Measurements from ENCODE around the gene FBXL12. TPM values are rescaled to one million over a fixed set of nuclear protein-coding genes. Genes with fewer than 3 reads are reported as not detected.

FBXL12 gene
- total and polyA plus RNA-seq, 2 donors (not counting 1 experiment from before 2014, with no cell fraction given), result 41.5 to 79.4 TPM

DNA sequence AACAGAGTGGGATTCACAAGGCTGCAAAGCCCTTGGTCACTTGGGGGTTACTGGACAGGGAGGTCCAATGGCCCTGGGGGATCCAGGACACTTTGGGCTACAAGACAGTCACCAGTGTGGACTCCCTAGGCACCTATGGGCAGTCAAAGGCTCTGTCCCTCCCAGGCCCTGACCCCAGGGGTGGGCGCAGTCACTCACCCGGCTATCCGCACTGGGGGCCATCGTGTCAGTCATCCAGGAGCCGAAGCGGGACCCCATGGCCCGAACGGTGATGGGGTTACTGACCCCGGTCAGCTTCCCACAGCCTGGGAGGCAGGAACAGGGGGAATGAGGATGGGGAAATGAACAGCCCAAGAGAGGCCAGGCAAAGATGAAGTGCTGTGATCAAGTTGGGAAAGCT is 37.7 kb upstream of the FBXL12 start:
- ATAC-seq (ENCODE audit: low read depth) (no peak), DNase-seq (no peak)
- peaks cover 17% of the 10 kb centered on the region for H3K4me1 Mint-ChIP-seq
- no peak overlapping the region for H3K4me3 Mint-ChIP-seq
- H3K79me2 ChIP-seq (ENCODE audit: control insufficient read depth, insufficient read depth, low read length), result no peaks in the 10 kb centered on the region
- H3K27me3 Mint-ChIP-seq, result no peaks in the 10 kb centered on the region
- peaks cover 12% of the 10 kb centered on the region in 2 donors for H3K4me1 ChIP-seq (ENCODE audit: control insufficient read depth in 2 of 2, insufficient read depth in 2 of 2, low read length in 2 of 2)
- CTCF ChIA-PET, result interaction anchor here (0.6 kb wide), 1 partner anchor 616 kb away, joined by 3 read pairs; no protein-coding TSS in a partner anchor
- POLR2A ChIA-PET, result no interaction called here
- no peak overlapping the region for H2AFZ ChIP-seq (ENCODE audit: insufficient read depth, low read depth, low read length, poor library complexity, severe bottlenecking)
- WGBS (ENCODE audit: insufficient coverage), result 98% methylated on average over 9 of the region's 9 CpGs
- no peaks in the 10 kb centered on the region for H4K20me1 ChIP-seq (ENCODE audit: control insufficient read depth, insufficient read depth, low read length, poor library complexity, severe bottlenecking)
- H3K27ac ChIP-seq (ENCODE audit: low read length in 2 of 2), result no peak overlapping the region
- no peaks in the 10 kb centered on the region for H3K9me3 ChIP-seq (ENCODE audit: control extremely low read depth in 1 of 3, control insufficient read depth in 2 of 3, insufficient read depth in 1 of 3, low read length in 2 of 3)
- no peaks in the 10 kb centered on the region for H3K36me3 ChIP-seq (replicated peaks in 1 of 2; ENCODE audit: control extremely low read depth in 1 of 2, control insufficient read depth in 1 of 2, extremely low read depth in 1 of 2, insufficient read depth in 2 of 2, low read length in 1 of 2)
- TF ChIP-seq, protein P1, sequence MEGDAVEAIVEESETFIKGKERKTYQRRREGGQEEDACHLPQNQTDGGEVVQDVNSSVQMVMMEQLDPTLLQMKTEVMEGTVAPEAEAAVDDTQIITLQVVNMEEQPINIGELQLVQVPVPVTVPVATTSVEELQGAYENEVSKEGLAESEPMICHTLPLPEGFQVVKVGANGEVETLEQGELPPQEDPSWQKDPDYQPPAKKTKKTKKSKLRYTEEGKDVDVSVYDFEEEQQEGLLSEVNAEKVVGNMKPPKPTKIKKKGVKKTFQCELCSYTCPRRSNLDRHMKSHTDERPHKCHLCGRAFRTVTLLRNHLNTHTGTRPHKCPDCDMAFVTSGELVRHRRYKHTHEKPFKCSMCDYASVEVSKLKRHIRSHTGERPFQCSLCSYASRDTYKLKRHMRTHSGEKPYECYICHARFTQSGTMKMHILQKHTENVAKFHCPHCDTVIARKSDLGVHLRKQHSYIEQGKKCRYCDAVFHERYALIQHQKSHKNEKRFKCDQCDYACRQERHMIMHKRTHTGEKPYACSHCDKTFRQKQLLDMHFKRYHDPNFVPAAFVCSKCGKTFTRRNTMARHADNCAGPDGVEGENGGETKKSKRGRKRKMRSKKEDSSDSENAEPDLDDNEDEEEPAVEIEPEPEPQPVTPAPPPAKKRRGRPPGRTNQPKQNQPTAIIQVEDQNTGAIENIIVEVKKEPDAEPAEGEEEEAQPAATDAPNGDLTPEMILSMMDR (IDR thresholded peaks at IDR 0.05), result no peak
- no peak for TF ChIP-seq EZH2 (IDR thresholded peaks at IDR 0.05; ENCODE audit: borderline replicate concordance, insufficient read depth, low read depth, low read length, poor library complexity, severe bottlenecking)
- no peak overlapping the region for H3K4me3 ChIP-seq (ENCODE audit: control extremely low read depth in 1 of 5, extremely low read depth in 1 of 5, insufficient read depth in 1 of 5, low read depth in 2 of 5, low read length in 4 of 5)
- no peaks in the 10 kb centered on the region for H3K9me3 Mint-ChIP-seq (ENCODE audit: insufficient read depth)
- no peak overlapping the region for H3K9ac ChIP-seq (ENCODE audit: low read length)
- H3K4me2 ChIP-seq (replicated peaks; ENCODE audit: low read depth, low read length, poor library complexity, severe bottlenecking), result no peak overlapping the region
- intact Hi-C loops (cut with micrococcal nuclease), result no loop called here
- no peaks in the 10 kb centered on the region for H3K27me3 ChIP-seq (replicated peaks in 1 of 4; ENCODE audit: control extremely low read depth in 1 of 4, control insufficient read depth in 3 of 4, insufficient read depth in 4 of 4, low read length in 3 of 4)
- H3K27ac Mint-ChIP-seq, result no peak overlapping the region

- intact Hi-C loops (cut with micrococcal nuclease), result no loop called here
- WGBS (ENCODE audit: insufficient coverage), result 97% methylated on average over 34 of the region's 38 CpGs
Observed at GRCh38 chr19:9854282-9854846, 35.5 kb upstream of the FBXL12 start.

More at GRCh38 chr19:9854282-9854846, 35.5 kb upstream of the FBXL12 start:
- H2AFZ ChIP-seq (ENCODE audit: insufficient read depth, low read depth, low read length, poor library complexity, severe bottlenecking), result no peak overlapping the region
- ChIA-PET CTCF (no interaction called here), POLR2A (no interaction called here)
- no peak for ATAC-seq (ENCODE audit: low read depth)
- Mint-ChIP-seq H3K27ac (no peak overlapping the region), H3K4me3 (no peak overlapping the region), H3K4me1 (peaks cover 17% of the 10 kb centered on the region), H3K27me3 (no peaks in the 10 kb centered on the region), H3K9me3 (ENCODE audit: insufficient read depth) (no peaks in the 10 kb centered on the region)
- H3K9me3 ChIP-seq (ENCODE audit: control extremely low read depth in 1 of 3, control insufficient read depth in 2 of 3, insufficient read depth in 1 of 3, low read length in 2 of 3), result no peaks in the 10 kb centered on the region
- H3K4me1 ChIP-seq (ENCODE audit: control insufficient read depth in 2 of 2, insufficient read depth in 2 of 2, low read length in 2 of 2), result peaks cover 12% of the 10 kb centered on the region in 2 donors
- H3K27me3 ChIP-seq (replicated peaks in 1 of 4; ENCODE audit: control extremely low read depth in 1 of 4, control insufficient read depth in 3 of 4, insufficient read depth in 4 of 4, low read length in 3 of 4), result no peaks in the 10 kb centered on the region
- H3K36me3 ChIP-seq (replicated peaks in 1 of 2; ENCODE audit: control extremely low read depth in 1 of 2, control insufficient read depth in 1 of 2, extremely low read depth in 1 of 2, insufficient read depth in 2 of 2, low read length in 1 of 2), result no peaks in the 10 kb centered on the region
- H4K20me1 ChIP-seq (ENCODE audit: control insufficient read depth, insufficient read depth, low read length, poor library complexity, severe bottlenecking), result peaks cover 8% of the 10 kb centered on the region
- H3K4me3 ChIP-seq (ENCODE audit: control extremely low read depth in 1 of 5, extremely low read depth in 1 of 5, insufficient read depth in 1 of 5, low read depth in 2 of 5, low read length in 4 of 5), result no peak overlapping the region
- no peak for DNase-seq
- no peaks in the 10 kb centered on the region for H3K79me2 ChIP-seq (ENCODE audit: control insufficient read depth, insufficient read depth, low read length)
- no peak overlapping the region for H3K27ac ChIP-seq (ENCODE audit: low read length in 2 of 2)
- H3K9ac ChIP-seq (ENCODE audit: low read length), result no peak overlapping the region
- TF ChIP-seq, protein P1 (IDR thresholded peaks at IDR 0.05), result no peak
- TF ChIP-seq EZH2 (IDR thresholded peaks at IDR 0.05; ENCODE audit: borderline replicate concordance, insufficient read depth, low read depth, low read length, poor library complexity, severe bottlenecking), result no peak
- H3K4me2 ChIP-seq (replicated peaks; ENCODE audit: low read depth, low read length, poor library complexity, severe bottlenecking), result no peak overlapping the region
